WTC11 (cell line): ENCODE data around the gene SNAP25.

Experiments
- CREB1 ChIP-seq: sonication (generic); formaldehyde crosslinking; IDR thresholded peaks from 2 replicates; pipeline ENCODE4 v1.8.0; 2023; ENCODE audit warnings: mild to moderate bottlenecking, missing genetic modification reagents
- CTCF ChIP-seq: fragments of 200-600 bp; IDR thresholded peaks from 2 replicates; pipeline ENCODE4 v1.8.0; 2022; ENCODE audit warnings: antibody characterized with exemption
- GABPB1 ChIP-seq: sonication (generic); formaldehyde crosslinking; IDR thresholded peaks from 2 replicates; pipeline ENCODE4 v1.8.1; 2023; ENCODE audit warnings: mild to moderate bottlenecking, missing genetic modification reagents
- JUN ChIP-seq: sonication (generic); formaldehyde crosslinking; IDR thresholded peaks from 2 replicates; pipeline ENCODE4 v1.8.0; 2023; ENCODE audit warnings: mild to moderate bottlenecking, missing genetic modification reagents
- NFE2L1 ChIP-seq: sonication (generic); formaldehyde crosslinking; IDR thresholded peaks from 2 replicates; pipeline ENCODE4 v1.8.1; 2023; ENCODE audit warnings: missing genetic modification reagents
- ZNF263 ChIP-seq: sonication (generic); formaldehyde crosslinking; IDR thresholded peaks from 2 replicates; pipeline ENCODE4 v1.8.1; 2022; ENCODE audit warnings: low read depth, mild to moderate bottlenecking, moderate library complexity, missing genetic modification reagents

- no peak for TF ChIP-seq CTCF
- no peak for TF ChIP-seq NFE2L1 (CRISPR knock-in tag)
- TF ChIP-seq ZNF263 (CRISPR knock-in tag): no peak
- TF ChIP-seq GABPB1 (CRISPR knock-in tag): no peak
- no peak for TF ChIP-seq JUN (CRISPR knock-in tag)
- TF ChIP-seq CREB1 (CRISPR knock-in tag): no peak
Measured at GRCh38 chr20:10280018-10280908, 61.6 kb downstream of the SNAP25 start.
